HEK293 (cell line): ENCODE results near the gene NFIX.

ENCODE experiments used
- CTCF ChIA-PET: fragments of 350-600 bp; formaldehyde crosslinking; extraction: SDS; loops from one replicate; lab custom pipeline; 2021; ENCODE audit warnings: antibody characterized with exemption; lab: Yijun Ruan, JAX
- POLR2A ChIA-PET: fragments of 300-600 bp; formaldehyde crosslinking; extraction: SDS; loops from one replicate; lab custom pipeline; 2020; ENCODE audit warnings: antibody characterized with exemption, inconsistent platforms; lab: Yijun Ruan, JAX
- H3K27ac ChIP-seq: fragments of 200-500 bp; sonication (Bioruptor generic); 2 replicates; pipeline ENCODE4 v1.5.1; 2014; ENCODE audit warnings: low read depth, low read length, control low read depth, inconsistent platforms; ENCODE audit errors: extremely low read depth
- H3K36me3 ChIP-seq, 2 experiments: fragments of 200-500 bp in 1 of 2; sonication (Bioruptor generic) in 1 of 2; 1 replicate in 1 of 2; 2 replicates in 1 of 2; pipeline ENCODE4 v1.5.1; 2014 to 2017; ENCODE audit warnings: inconsistent platforms in 2 of 2, low read length in 2 of 2; ENCODE audit not compliant: control insufficient read depth in 2 of 2, insufficient read depth in 1 of 2
- H3K4me1 ChIP-seq: fragments of 200-500 bp; sonication (Bioruptor generic); 2 replicates; pipeline ENCODE4 v1.5.1; 2014; ENCODE audit warnings: mild to moderate bottlenecking, low read length, inconsistent platforms; ENCODE audit not compliant: control insufficient read depth, insufficient read depth
- H3K4me3 ChIP-seq: 2 replicates; pipeline ENCODE4 v1.5.1; 2011; ENCODE audit warnings: low read depth, mild to moderate bottlenecking, control low read depth, low read length, moderate library complexity
- H3K9me3 ChIP-seq: fragments of 200-500 bp; sonication (Bioruptor generic); 2 replicates; pipeline ENCODE4 v1.5.1; 2014; ENCODE audit warnings: low read depth, low read length, inconsistent platforms; ENCODE audit not compliant: control insufficient read depth, insufficient read depth
- EGR2 ChIP-seq: fragments of 450-650 bp; formaldehyde crosslinking; IDR thresholded peaks from 2 replicates; pipeline ENCODE4 v1.5.1; 2016; ENCODE audit warnings: low read depth, missing biosample characterization, missing genetic modification characterization
- GLI4 ChIP-seq: fragments of 450-650 bp; formaldehyde crosslinking; IDR thresholded peaks from 2 replicates; pipeline ENCODE4 v1.5.1; 2016; ENCODE audit warnings: missing biosample characterization, missing genetic modification characterization
- IKZF3 ChIP-seq: fragments of 450-650 bp; IDR thresholded peaks from 2 replicates; pipeline ENCODE4 v1.5.0; 2018; ENCODE audit warnings: missing biosample characterization, mild to moderate bottlenecking, missing genetic modification characterization, moderate library complexity
- MEIS1 ChIP-seq: sonication (generic); formaldehyde crosslinking; IDR thresholded peaks from 2 replicates; pipeline ENCODE4 v1.8.1; 2022; ENCODE audit warnings: missing genetic modification reagents, mild to moderate bottlenecking, borderline replicate concordance
- SALL2 ChIP-seq: fragments of 450-650 bp; formaldehyde crosslinking; IDR thresholded peaks from 2 replicates; pipeline ENCODE4 v1.5.0; 2017; ENCODE audit warnings: missing biosample characterization, mild to moderate bottlenecking, missing genetic modification characterization, borderline replicate concordance
- TRIM28 ChIP-seq: IDR thresholded peaks from 2 replicates; pipeline ENCODE4 v1.6.1; 2011; ENCODE audit warnings: low read length, control low read depth, borderline replicate concordance
- WT1 ChIP-seq: fragments of 450-650 bp; formaldehyde crosslinking; IDR thresholded peaks from 2 replicates; pipeline ENCODE4 v1.5.1; 2016; ENCODE audit warnings: missing biosample characterization, missing genetic modification characterization
- ZBTB8A ChIP-seq: fragments of 450-650 bp; formaldehyde crosslinking; IDR thresholded peaks from 2 replicates; pipeline ENCODE4 v1.5.1; 2016; ENCODE audit warnings: missing biosample characterization, missing genetic modification characterization
- ZFHX2 ChIP-seq: fragments of 450-650 bp; formaldehyde crosslinking; conservative IDR thresholded peaks from 2 replicates; pipeline ENCODE4 v1.5.1; 2016; ENCODE audit warnings: missing biosample characterization, missing genetic modification characterization
- ZFP41 ChIP-seq: fragments of 450-650 bp; formaldehyde crosslinking; IDR thresholded peaks from 2 replicates; pipeline ENCODE4 v1.5.1; 2016; ENCODE audit warnings: missing biosample characterization, missing genetic modification characterization, borderline replicate concordance
- ZNF114 ChIP-seq: fragments of 450-650 bp; formaldehyde crosslinking; IDR thresholded peaks from 2 replicates; pipeline ENCODE4 v1.5.0; 2017; ENCODE audit warnings: missing biosample characterization, missing genetic modification characterization
- ZNF19 ChIP-seq: fragments of 450-650 bp; formaldehyde crosslinking; IDR thresholded peaks from 2 replicates; pipeline ENCODE4; 2016; ENCODE audit warnings: missing biosample characterization, missing genetic modification characterization, low read depth
- ZNF214 ChIP-seq: fragments of 450-650 bp; formaldehyde crosslinking; IDR thresholded peaks from 2 replicates; pipeline ENCODE4 v1.5.1; 2017; ENCODE audit warnings: missing biosample characterization, mild to moderate bottlenecking, missing genetic modification characterization, borderline replicate concordance
- ZNF548 ChIP-seq: fragments of 450-650 bp; formaldehyde crosslinking; IDR thresholded peaks from 2 replicates; pipeline ENCODE4 v1.5.1; 2016; ENCODE audit warnings: missing biosample characterization, missing genetic modification characterization
- ZNF571 ChIP-seq: fragments of 450-650 bp; formaldehyde crosslinking; IDR thresholded peaks from 2 replicates; pipeline ENCODE4 v1.5.0; 2017; ENCODE audit warnings: missing biosample characterization, missing genetic modification characterization
- ZNF624 ChIP-seq: fragments of 450-650 bp; formaldehyde crosslinking; IDR thresholded peaks from 2 replicates; pipeline ENCODE4 v1.5.1; 2017; ENCODE audit warnings: missing biosample characterization, missing genetic modification characterization
- ZNF629 ChIP-seq: fragments of 450-650 bp; formaldehyde crosslinking; IDR thresholded peaks from 2 replicates; pipeline ENCODE4 v1.5.1; 2017; ENCODE audit warnings: missing biosample characterization, missing genetic modification characterization
- ZNF76 ChIP-seq: fragments of 450-650 bp; formaldehyde crosslinking; IDR thresholded peaks from 2 replicates; pipeline ENCODE4; 2016; ENCODE audit warnings: low read depth, missing biosample characterization, missing genetic modification characterization, borderline replicate concordance
- TF ChIP-seq, protein P1 (sequence below): fragments of 450-650 bp; formaldehyde crosslinking; IDR thresholded peaks from 2 replicates; pipeline ENCODE4 v1.5.1; 2016; ENCODE audit warnings: missing biosample characterization, missing genetic modification characterization
- TF ChIP-seq, protein P2 (sequence below): fragments of 450-650 bp; formaldehyde crosslinking; IDR thresholded peaks from 2 replicates; pipeline ENCODE4 v1.5.1; 2016; ENCODE audit warnings: missing biosample characterization, missing genetic modification characterization
- TF ChIP-seq, protein P3 (sequence below): fragments of 450-650 bp; formaldehyde crosslinking; optimal IDR thresholded peaks from 2 replicates; pipeline ENCODE3; 2016; ENCODE audit warnings: missing biosample characterization, mild to moderate bottlenecking, missing genetic modification characterization
- TF ChIP-seq, protein P4 (sequence below): fragments of 450-650 bp; formaldehyde crosslinking; IDR thresholded peaks from 2 replicates; pipeline ENCODE4 v1.5.1; 2016; ENCODE audit warnings: missing biosample characterization, missing genetic modification characterization

NFIX gene

DNA sequence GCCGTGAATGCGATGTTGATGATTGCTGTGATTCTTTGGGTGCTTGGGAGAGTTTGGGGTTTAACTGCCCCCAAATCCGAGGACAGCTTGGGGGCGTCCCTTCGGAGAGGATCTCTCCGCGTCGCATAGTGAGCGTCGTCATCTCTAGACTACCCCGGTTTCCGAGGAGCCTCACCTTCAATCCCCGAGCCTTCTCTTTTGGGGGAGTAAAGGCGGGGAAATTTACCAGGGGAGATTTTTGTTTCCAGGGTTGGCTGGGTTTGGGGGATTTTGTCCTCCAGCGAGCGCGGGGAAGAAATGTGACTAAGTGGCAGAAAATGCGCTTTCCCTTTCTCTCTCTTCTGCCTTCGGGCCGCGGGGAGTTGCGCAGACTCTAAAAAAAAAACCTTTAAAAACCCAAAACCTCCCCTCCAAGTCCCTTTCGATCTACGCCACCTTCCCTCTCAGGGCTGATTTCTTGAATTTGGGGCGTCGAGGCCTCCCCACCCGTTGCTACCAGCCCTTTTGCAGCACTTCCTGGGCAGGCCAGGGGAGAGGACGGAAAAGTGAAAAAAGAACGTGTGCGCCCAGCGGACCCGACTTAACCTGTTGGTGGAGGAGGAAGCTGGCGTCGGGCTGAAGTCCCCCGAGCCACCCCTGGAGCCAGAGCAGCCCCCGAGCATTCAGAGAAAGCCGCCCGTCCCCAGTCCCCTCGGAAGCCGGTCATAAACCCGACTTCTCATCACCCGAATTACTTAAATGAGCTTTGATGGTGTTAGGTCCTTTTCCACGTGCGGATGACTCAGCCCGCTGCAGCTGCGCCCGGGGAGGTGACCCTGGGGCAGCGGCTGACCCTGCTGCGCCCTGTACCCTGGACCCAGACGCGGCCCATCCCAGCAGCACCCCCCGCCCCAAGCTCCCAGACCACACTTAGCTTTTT is 17.7 kb downstream of the NFIX start:
- TF ChIP-seq, protein P1, sequence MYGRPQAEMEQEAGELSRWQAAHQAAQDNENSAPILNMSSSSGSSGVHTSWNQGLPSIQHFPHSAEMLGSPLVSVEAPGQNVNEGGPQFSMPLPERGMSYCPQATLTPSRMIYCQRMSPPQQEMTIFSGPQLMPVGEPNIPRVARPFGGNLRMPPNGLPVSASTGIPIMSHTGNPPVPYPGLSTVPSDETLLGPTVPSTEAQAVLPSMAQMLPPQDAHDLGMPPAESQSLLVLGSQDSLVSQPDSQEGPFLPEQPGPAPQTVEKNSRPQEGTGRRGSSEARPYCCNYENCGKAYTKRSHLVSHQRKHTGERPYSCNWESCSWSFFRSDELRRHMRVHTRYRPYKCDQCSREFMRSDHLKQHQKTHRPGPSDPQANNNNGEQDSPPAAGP (tag by site-specific recombination): 0 out of 2 replicates have a peak, but pooled peaks have one; percentile 19
- TF ChIP-seq ZNF19 (tag by site-specific recombination): no peak
- no peak for TF ChIP-seq ZNF629 (tag by site-specific recombination)
- 0 out of 2 replicates have a peak, but pooled peaks have one; percentile 30 for TF ChIP-seq WT1 (tag by site-specific recombination)
- peak; percentile 21; the same call in 1 of the 2 replicates for TF ChIP-seq ZBTB8A (tag by site-specific recombination)
- TF ChIP-seq, protein P2, sequence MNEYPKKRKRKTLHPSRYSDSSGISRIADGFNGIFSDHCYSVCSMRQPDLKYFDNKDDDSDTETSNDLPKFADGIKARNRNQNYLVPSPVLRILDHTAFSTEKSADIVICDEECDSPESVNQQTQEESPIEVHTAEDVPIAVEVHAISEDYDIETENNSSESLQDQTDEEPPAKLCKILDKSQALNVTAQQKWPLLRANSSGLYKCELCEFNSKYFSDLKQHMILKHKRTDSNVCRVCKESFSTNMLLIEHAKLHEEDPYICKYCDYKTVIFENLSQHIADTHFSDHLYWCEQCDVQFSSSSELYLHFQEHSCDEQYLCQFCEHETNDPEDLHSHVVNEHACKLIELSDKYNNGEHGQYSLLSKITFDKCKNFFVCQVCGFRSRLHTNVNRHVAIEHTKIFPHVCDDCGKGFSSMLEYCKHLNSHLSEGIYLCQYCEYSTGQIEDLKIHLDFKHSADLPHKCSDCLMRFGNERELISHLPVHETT (tag by site-specific recombination): 0 out of 2 replicates have a peak, but pooled peaks have one; percentile 20
- TF ChIP-seq, protein P3, sequence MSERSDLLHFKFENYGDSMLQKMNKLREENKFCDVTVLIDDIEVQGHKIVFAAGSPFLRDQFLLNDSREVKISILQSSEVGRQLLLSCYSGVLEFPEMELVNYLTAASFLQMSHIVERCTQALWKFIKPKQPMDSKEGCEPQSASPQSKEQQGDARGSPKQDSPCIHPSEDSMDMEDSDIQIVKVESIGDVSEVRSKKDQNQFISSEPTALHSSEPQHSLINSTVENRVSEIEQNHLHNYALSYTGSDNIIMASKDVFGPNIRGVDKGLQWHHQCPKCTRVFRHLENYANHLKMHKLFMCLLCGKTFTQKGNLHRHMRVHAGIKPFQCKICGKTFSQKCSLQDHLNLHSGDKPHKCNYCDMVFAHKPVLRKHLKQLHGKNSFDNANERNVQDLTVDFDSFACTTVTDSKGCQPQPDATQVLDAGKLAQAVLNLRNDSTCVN (tag by site-specific recombination): no peak
- no peak for TF ChIP-seq TRIM28
- TF ChIP-seq ZNF76 (tag by site-specific recombination): no peak
- TF ChIP-seq, protein P4, sequence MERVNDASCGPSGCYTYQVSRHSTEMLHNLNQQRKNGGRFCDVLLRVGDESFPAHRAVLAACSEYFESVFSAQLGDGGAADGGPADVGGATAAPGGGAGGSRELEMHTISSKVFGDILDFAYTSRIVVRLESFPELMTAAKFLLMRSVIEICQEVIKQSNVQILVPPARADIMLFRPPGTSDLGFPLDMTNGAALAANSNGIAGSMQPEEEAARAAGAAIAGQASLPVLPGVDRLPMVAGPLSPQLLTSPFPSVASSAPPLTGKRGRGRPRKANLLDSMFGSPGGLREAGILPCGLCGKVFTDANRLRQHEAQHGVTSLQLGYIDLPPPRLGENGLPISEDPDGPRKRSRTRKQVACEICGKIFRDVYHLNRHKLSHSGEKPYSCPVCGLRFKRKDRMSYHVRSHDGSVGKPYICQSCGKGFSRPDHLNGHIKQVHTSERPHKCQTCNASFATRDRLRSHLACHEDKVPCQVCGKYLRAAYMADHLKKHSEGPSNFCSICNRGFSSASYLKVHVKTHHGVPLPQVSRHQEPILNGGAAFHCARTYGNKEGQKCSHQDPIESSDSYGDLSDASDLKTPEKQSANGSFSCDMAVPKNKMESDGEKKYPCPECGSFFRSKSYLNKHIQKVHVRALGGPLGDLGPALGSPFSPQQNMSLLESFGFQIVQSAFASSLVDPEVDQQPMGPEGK: 0 out of 2 replicates have a peak, but pooled peaks have one; percentile 42
- no peak for TF ChIP-seq ZNF114
- no peak for TF ChIP-seq ZFHX2 (tag by site-specific recombination)
- no peaks in the 10 kb centered on the region for H3K9me3 ChIP-seq
- ChIA-PET CTCF (interaction anchor here (0.6 to 6.6 kb wide), 6 partner anchors 19 to 53 kb away, joined by 3 to 40 read pairs (median 6); no protein-coding TSS in a partner anchor), POLR2A (no interaction called here)
- no peak overlapping the region for H3K27ac ChIP-seq
- H3K36me3 ChIP-seq: no peaks in the 10 kb centered on the region
- H3K4me1 ChIP-seq: peaks cover 9% of the 10 kb centered on the region
- H3K4me3 ChIP-seq: no peak overlapping the region

DNA sequence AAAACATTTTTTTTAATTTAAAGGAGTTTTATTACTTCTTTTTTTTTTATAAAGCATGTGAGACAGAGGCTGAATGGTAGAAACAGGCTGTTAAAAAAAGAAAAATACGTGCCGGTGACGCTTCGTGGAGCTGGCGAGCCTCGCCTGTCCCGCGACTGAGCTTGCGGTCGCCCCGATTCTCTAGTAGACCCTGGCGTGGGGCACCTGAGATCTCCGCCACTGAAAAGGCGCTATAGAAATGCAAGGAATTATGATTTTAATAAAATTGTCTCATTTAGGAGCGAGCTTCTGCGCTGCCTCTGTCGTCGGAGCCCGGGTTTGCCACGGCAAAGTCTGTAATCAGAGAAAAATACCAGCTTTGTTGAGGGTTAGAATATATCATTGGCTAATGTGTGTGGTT is 18.4 kb downstream of the NFIX start:
- Histone ChIP-seq H3K4me1 (peaks cover 9% of the 10 kb centered on the region), H3K27ac (no peak overlapping the region), H3K36me3 (no peaks in the 10 kb centered on the region), H3K9me3 (no peaks in the 10 kb centered on the region), H3K4me3 (no peak overlapping the region)
- CTCF ChIA-PET: interaction anchor here (0.7 to 6.6 kb wide), 6 partner anchors 18 to 80 kb away, joined by 3 to 40 read pairs (median 6); no protein-coding TSS in a partner anchor
- no peak for TF ChIP-seq ZNF571 (tag by site-specific recombination)
- TF ChIP-seq SALL2 (tag by site-specific recombination): no peak
- no peak for TF ChIP-seq ZNF624 (tag by site-specific recombination)
- no peak for TF ChIP-seq EGR2
- TF ChIP-seq IKZF3 (tag by site-specific recombination): no peak
- TF ChIP-seq ZNF214 (tag by site-specific recombination): no peak
- no peak for TF ChIP-seq ZNF548 (tag by site-specific recombination)
- TF ChIP-seq MEIS1 (CRISPR knock-in tag): no peak
- TF ChIP-seq ZFP41 (tag by site-specific recombination): no peak
- TF ChIP-seq GLI4 (tag by site-specific recombination): no peak
- POLR2A ChIA-PET: no interaction called here
